GM06990 (cell line): Measurements from ENCODE around the gene RIPK4.
A peak's percentile ranks its signal among the peaks of the same experiment; 100 is the strongest.

Source experiments
- DNase-seq: peaks from one replicate; pipeline ENCODE4 v3.0.0-alpha.2; 2011; ENCODE audit not compliant: insufficient read length; ENCODE audit errors: extremely low read depth
- H3K27me3 ChIP-seq: replicated peaks from 2 replicates; pipeline ENCODE4 v1.6.0; 2011; ENCODE audit warnings: low read length; ENCODE audit not compliant: control insufficient read depth, insufficient read depth
- H3K36me3 ChIP-seq: 2 replicates; pipeline ENCODE4 v1.5.1; 2011; ENCODE audit warnings: low read length; ENCODE audit not compliant: control insufficient read depth, insufficient read depth
- H3K4me3 ChIP-seq: replicated peaks from 2 replicates; pipeline ENCODE4 v1.5.1; 2011; ENCODE audit warnings: low read depth, mild to moderate bottlenecking, control low read depth, low read length
- TF ChIP-seq, protein P1 (sequence below): IDR thresholded peaks from 2 replicates; pipeline ENCODE4 v1.5.1; 2011; ENCODE audit warnings: low read length, control low read depth, mild to moderate bottlenecking, inconsistent platforms; ENCODE audit not compliant: insufficient read depth, poor library complexity, severe bottlenecking

Gene RIPK4

GRCh38 chr21:41767606-41768436 lies 969 bp upstream of the RIPK4 start:
- TF ChIP-seq, protein P1, sequence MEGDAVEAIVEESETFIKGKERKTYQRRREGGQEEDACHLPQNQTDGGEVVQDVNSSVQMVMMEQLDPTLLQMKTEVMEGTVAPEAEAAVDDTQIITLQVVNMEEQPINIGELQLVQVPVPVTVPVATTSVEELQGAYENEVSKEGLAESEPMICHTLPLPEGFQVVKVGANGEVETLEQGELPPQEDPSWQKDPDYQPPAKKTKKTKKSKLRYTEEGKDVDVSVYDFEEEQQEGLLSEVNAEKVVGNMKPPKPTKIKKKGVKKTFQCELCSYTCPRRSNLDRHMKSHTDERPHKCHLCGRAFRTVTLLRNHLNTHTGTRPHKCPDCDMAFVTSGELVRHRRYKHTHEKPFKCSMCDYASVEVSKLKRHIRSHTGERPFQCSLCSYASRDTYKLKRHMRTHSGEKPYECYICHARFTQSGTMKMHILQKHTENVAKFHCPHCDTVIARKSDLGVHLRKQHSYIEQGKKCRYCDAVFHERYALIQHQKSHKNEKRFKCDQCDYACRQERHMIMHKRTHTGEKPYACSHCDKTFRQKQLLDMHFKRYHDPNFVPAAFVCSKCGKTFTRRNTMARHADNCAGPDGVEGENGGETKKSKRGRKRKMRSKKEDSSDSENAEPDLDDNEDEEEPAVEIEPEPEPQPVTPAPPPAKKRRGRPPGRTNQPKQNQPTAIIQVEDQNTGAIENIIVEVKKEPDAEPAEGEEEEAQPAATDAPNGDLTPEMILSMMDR: no peak
- Histone ChIP-seq H3K36me3 (no peaks in the 10 kb centered on the region), H3K4me3 (0 out of 2 replicates have a peak overlapping the region, but pooled peaks have one; percentile 6), H3K27me3 (peaks cover 2% of the 10 kb centered on the region)
- no peak for DNase-seq

GRCh38 chr21:41765973-41766882 lies 624 bp downstream of the RIPK4 start:
- peaks cover 4% of the 10 kb centered on the region; the same call in 1 of the 2 replicates for H3K27me3 ChIP-seq
- DNase-seq: no peak
- H3K36me3 ChIP-seq: no peaks in the 10 kb centered on the region
- H3K4me3 ChIP-seq: peak overlapping the region; percentile 40; the same call in 1 of the 2 replicates
- TF ChIP-seq, protein P1: no peak

DNA sequence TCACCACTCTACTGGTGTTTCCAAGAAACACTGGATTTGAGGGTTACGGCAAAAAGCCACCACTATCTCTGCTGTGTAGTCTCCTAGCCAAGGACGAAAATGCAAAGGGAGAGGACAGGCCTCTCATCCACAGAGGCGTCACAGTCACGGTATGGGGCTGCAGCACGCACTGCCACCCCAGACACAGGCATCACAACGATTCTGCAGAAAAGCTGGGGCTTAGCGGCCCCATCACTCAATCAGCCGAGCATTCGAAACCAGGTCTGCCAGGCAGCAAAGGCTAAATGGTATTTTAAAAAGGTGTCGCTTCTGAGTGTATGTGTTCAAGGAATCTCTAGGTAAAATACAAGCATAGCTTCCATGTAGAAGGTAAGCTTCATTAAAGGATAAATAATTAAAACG lies 1.4 kb downstream of the RIPK4 start:
- no peak for DNase-seq
- no peak overlapping the region for H3K4me3 ChIP-seq
- H3K27me3 ChIP-seq: peaks cover 4% of the 10 kb centered on the region; the same call in 1 of the 2 replicates
- TF ChIP-seq, protein P1: no peak
- no peaks in the 10 kb centered on the region for H3K36me3 ChIP-seq

DNA sequence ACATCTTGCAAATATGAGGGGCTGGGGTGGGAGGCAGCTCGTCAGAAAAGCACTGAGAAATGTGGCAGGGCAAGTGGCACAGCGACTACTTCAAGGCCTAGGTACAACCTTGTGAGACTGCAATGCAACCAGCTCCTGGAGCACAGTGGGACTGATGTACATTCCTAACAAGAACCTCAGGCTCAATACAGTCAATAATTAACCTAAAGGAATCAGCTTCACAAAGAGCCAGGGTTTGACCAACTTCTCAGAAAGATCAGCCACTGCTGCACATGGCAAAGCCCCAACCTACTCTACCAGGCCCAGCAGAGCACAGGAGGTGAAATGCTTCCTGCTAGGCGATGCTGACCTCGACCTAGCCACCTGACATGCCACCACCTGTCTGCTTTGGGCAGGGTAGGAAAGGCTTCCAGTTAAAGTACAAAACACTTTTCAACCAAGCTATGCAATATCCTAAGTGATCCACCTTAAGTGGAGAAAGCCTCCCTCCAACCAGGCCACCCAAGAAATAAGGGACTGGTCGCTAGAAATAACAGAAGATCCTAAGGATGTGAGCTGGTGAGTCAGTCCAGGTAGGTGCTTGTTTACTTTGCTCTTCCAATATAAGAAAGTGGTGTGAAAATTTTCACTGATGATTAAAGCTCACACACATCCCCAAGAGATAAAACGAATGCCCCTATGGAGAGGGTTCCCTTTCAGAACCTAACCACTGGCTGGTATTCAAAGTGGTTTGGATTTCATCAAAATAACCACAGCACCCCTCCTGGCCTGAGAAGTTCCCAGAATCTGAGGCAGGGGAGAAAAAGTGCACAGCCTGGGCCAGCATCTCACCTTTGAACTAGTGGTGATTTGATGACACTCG lies 2.1 kb downstream of the RIPK4 start:
- TF ChIP-seq, protein P1: no peak
- DNase-seq: no peak
- Histone ChIP-seq H3K36me3 (no peaks in the 10 kb centered on the region), H3K4me3 (no peak overlapping the region), H3K27me3 (peaks cover 4% of the 10 kb centered on the region; the same call in 1 of the 2 replicates)

- no peak for DNase-seq
- H3K27me3 ChIP-seq: peaks cover 2% of the 10 kb centered on the region; the same call in 1 of the 2 replicates
- no peaks in the 10 kb centered on the region for H3K36me3 ChIP-seq
- TF ChIP-seq, protein P1: no peak
- no peak overlapping the region for H3K4me3 ChIP-seq
Observed at GRCh38 chr21:41763996-41764395, 2.9 kb downstream of the RIPK4 start.
